ENCODE measurements around the gene COL18A1. TPM values are rescaled to one million over a fixed set of nuclear protein-coding genes. Genes with fewer than 3 reads are reported as not detected.
A peak's percentile ranks its signal among the peaks of the same experiment; 100 is the strongest.

COL18A1 gene
- total RNA-seq: 100 to 1,000 TPM; 124 to 224 (median 173) TPM

DNA sequence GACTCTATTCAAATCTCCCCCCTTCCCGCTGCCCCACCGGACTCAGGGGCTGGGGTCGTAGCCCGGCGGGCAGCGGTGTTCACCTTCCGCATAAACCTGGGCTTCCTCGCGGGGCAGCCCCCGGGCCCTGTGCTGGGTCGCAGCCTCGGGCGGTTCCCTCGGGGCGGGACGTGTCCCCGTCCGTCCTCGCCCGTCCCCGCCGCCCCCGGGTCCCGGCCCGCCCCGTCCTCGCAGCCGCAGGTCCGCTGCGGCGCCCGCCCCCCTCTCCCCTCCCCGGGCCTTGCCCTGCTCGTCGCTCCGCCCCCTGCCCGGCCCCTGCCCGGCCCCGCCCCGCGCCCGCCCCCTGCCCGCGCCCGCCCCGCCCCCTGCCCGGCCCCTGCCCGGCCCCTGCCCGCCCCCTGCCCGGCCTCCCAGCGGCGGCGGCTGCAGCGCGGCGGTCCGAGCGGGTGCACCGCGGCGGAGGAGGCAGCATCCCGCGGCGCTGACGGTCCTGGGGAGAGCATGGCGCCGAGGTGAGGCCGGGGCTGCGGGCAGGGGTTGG lies at the start of gene COL18A1:
Gene COL18A1 (plus strand): TSS at position 436 of the 541 bp plus-strand sequence. CDS start 66 bp downstream, at position 502.
- peaks cover 0 to 46% (median 12%) of the 10 kb centered on the region in 4 donors for H3K4me1 ChIP-seq
- no peaks in the 10 kb centered on the region for H3K36me3 ChIP-seq
- peaks cover 0 to 11% of the 10 kb centered on the region in 2 donors for H3K27me3 ChIP-seq
- H3K9me3 ChIP-seq: peaks cover 0 to 21% (median 0%) of the 10 kb centered on the region in 4 donors
- peak within 1 kb of the TSS; percentile 38 to 58 (median 51) for H3K4me3 ChIP-seq
- peak within 1 kb of the TSS; percentile 47 to 94 (median 78) for H3K27ac ChIP-seq
- WGBS, 2 donors: 0% methylated on average over 2 of the region's 69 CpGs
- no peak for DNase-seq (ENCODE audit: low spot score in 2 of 2)
- no peak for TF ChIP-seq EP300 (IDR thresholded peaks at IDR 0.05)
- no peak for TF ChIP-seq POLR2A (IDR thresholded peaks at IDR 0.05)

DNA sequence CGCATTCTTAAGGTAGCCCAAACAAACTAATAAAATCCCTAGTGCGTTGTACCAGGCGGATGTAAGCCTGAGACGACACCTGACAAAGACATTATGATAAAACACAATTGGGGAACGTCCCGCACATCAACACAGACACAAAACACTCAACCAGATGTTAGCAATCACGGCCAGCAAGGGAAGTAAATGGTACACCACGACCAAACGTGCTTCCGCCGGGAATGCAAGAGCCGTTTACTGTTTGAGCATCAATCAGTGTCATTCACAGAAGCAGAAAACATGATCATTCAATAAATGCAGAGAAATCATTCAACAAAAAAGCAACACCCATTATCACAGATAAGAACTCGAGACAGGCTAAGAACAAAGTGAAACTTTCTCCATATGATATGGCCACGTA lies 49.4 kb upstream of the COL18A1 start:
- Histone ChIP-seq H3K4me1 (peaks cover 0 to 50% (median 12%) of the 10 kb centered on the region in 4 donors), H3K9me3 (no peaks in the 10 kb centered on the region), H3K4me3 (no peak overlapping the region), H3K36me3 (no peaks in the 10 kb centered on the region), H3K27me3 (no peaks in the 10 kb centered on the region), H3K27ac (peak overlapping the region in 1 of 4 donors; percentile 83)
- 71 to 81% methylated on average over 14 of the region's 14 CpGs for WGBS, 2 donors
- no peak for DNase-seq (ENCODE audit: low spot score in 2 of 2)
- no peak for TF ChIP-seq EP300 (IDR thresholded peaks at IDR 0.05)
- TF ChIP-seq, protein P1, sequence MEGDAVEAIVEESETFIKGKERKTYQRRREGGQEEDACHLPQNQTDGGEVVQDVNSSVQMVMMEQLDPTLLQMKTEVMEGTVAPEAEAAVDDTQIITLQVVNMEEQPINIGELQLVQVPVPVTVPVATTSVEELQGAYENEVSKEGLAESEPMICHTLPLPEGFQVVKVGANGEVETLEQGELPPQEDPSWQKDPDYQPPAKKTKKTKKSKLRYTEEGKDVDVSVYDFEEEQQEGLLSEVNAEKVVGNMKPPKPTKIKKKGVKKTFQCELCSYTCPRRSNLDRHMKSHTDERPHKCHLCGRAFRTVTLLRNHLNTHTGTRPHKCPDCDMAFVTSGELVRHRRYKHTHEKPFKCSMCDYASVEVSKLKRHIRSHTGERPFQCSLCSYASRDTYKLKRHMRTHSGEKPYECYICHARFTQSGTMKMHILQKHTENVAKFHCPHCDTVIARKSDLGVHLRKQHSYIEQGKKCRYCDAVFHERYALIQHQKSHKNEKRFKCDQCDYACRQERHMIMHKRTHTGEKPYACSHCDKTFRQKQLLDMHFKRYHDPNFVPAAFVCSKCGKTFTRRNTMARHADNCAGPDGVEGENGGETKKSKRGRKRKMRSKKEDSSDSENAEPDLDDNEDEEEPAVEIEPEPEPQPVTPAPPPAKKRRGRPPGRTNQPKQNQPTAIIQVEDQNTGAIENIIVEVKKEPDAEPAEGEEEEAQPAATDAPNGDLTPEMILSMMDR (IDR thresholded peaks at IDR 0.05): no peak

- no peak overlapping the region for H3K4me3 ChIP-seq
- H3K36me3 ChIP-seq: no peaks in the 10 kb centered on the region
- WGBS, 2 donors: 88 to 90% methylated on average over 10 of the region's 10 CpGs
- DNase-seq (ENCODE audit: low spot score in 2 of 2): no peak
- no peaks in the 10 kb centered on the region for H3K27me3 ChIP-seq
- H3K4me1 ChIP-seq: peaks cover 0 to 43% (median 10%) of the 10 kb centered on the region in 4 donors
- no peaks in the 10 kb centered on the region for H3K9me3 ChIP-seq
- peak overlapping the region; percentile 3 to 83 (median 66) for H3K27ac ChIP-seq
- TF ChIP-seq, protein P1 (IDR thresholded peaks at IDR 0.05): no peak
- no peak for TF ChIP-seq POLR2A (IDR thresholded peaks at IDR 0.05)
- no peak for TF ChIP-seq EP300 (IDR thresholded peaks at IDR 0.05)
These were observed 48.7 kb upstream of the COL18A1 start for GRCh38 chr21:45356251-45356650.

- H3K4me1 ChIP-seq: peaks cover 0 to 37% (median 9%) of the 10 kb centered on the region in 4 donors
- WGBS, 2 donors: 56 to 63% methylated on average over 20 of the region's 20 CpGs
- DNase-seq (ENCODE audit: low spot score in 2 of 2): no peak
- H3K27ac ChIP-seq: peak overlapping the region; percentile 3 to 83 (median 66)
- TF ChIP-seq, protein P1 (IDR thresholded peaks at IDR 0.05): no peak
- TF ChIP-seq EP300 (IDR thresholded peaks at IDR 0.05): no peak
- no peak for TF ChIP-seq POLR2A (IDR thresholded peaks at IDR 0.05)
- H3K27me3 ChIP-seq: no peaks in the 10 kb centered on the region
- H3K36me3 ChIP-seq: no peaks in the 10 kb centered on the region
- no peak overlapping the region for H3K4me3 ChIP-seq
- H3K9me3 ChIP-seq: no peaks in the 10 kb centered on the region
These were observed 48.1 kb upstream of the COL18A1 start for GRCh38 chr21:45356653-45357435.

- Histone ChIP-seq H3K9me3 (no peaks in the 10 kb centered on the region), H3K27ac (peak overlapping the region; percentile 3 to 83 (median 66)), H3K4me1 (peaks cover 0 to 30% (median 8%) of the 10 kb centered on the region in 4 donors), H3K36me3 (no peaks in the 10 kb centered on the region), H3K27me3 (no peaks in the 10 kb centered on the region), H3K4me3 (no peak overlapping the region)
- 44 to 55% methylated on average over 40 to 41 of the region's 41 CpGs for WGBS, 2 donors
- TF ChIP-seq, protein P1 (IDR thresholded peaks at IDR 0.05): no peak
- peak in 1 of 2 donors; percentile 68 for TF ChIP-seq EP300 (IDR thresholded peaks at IDR 0.05)
- peak in 1 of 2 donors; percentile 35 for TF ChIP-seq POLR2A (IDR thresholded peaks at IDR 0.05)
- DNase-seq (ENCODE audit: low spot score in 2 of 2): no peak
These were observed 47.3 kb upstream of the COL18A1 start for GRCh38 chr21:45357436-45358260.
